Muscle of leg (tissue), 11 donors: ENCODE measurements around the gene PEAK1. TPM values are rescaled to one million over a fixed set of nuclear protein-coding genes. Genes with fewer than 3 reads are reported as not detected.

Experiments used
- DNase-seq: peaks from one replicate; pipeline ENCODE4 v3.0.0; 2013
- H3K27ac ChIP-seq: one replicate; pipeline ENCODE4 v1.5.1; 2013; ENCODE audit warnings: mild to moderate bottlenecking, low read length, control low read depth
- H3K27me3 ChIP-seq: one replicate; pipeline ENCODE4 v1.6.1; 2013; ENCODE audit warnings: low read length; ENCODE audit not compliant: control insufficient read depth, insufficient read depth
- H3K36me3 ChIP-seq: one replicate; pipeline ENCODE4 v1.6.1; 2013; ENCODE audit warnings: low read length; ENCODE audit not compliant: control insufficient read depth, insufficient read depth
- H3K4me1 ChIP-seq: one replicate; pipeline ENCODE4 v1.6.1; 2013; ENCODE audit warnings: low read length; ENCODE audit not compliant: control insufficient read depth, insufficient read depth
- H3K4me3 ChIP-seq: one replicate; pipeline ENCODE4 v1.5.1; 2013; ENCODE audit warnings: low read length, control low read depth
- H3K9me3 ChIP-seq: replicated peaks from 2 replicates; pipeline ENCODE4 v1.6.1; 2013; ENCODE audit warnings: low read depth, low read length; ENCODE audit not compliant: control insufficient read depth
- WGBS: methylation state at CpG from one replicate; pipeline ENCODE4 v1.1.5; 2013; ENCODE audit warnings: missing lambda C conversion rate; ENCODE audit not compliant: insufficient coverage; 5-methylcytosine and 5-hydroxymethylcytosine counted together
- polyA plus RNA-seq, 8 donors: library from polyadenylated mRNA; unstranded; fragments of 120-200 nt; gene quantifications; one replicate each; pipeline versions ENCODE4 v1.2.1 to v1.2.3, GENCODE V29; 2013; ENCODE audit warnings: inconsistent platforms in 1 of 8, low replicate concordance in 1 of 8; ENCODE audit not compliant: insufficient read length in 8 of 8, insufficient read depth in 1 of 8
- total RNA-seq: library from RNA; stranded (reverse); fragments of 120-200 nt; gene quantifications from one replicate; pipeline ENCODE4 v1.2.4, GENCODE V29; 2013

Gene PEAK1
- total and polyA plus RNA-seq, 9 donors = 19.9 to 43.7 (median 35.1) TPM

DNA sequence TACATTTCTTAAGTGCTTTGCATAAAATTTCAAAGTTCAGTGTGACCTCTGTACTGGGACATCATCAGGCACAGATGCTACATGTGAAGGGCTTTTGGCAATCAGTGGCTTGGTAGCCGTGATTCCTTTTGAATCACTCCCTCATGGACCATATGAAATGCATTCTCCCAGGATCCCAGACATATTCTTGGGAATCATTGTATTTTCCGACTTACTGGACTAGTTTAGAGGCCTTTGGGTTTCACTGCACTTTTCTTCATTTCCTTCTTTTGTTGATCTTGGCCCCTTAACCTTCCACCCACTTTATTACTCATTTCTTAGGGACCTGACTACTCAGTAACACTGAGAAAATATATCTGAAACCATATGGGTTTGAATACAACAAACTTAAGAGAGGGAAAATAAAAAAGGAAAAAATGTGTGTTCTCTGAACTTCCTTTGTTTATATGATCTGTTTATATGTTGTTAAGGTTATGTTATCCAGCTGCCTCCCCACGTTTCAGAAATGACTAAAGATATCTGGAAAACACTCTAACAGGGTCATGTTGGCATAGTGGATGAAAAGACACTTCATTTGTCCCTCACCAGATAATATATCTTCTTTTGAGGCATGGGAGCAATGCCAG is 35.9 kb upstream of the PEAK1 start:
- Histone ChIP-seq H3K4me3 (no peak overlapping the region), H3K4me1 (peaks cover 9% of the 10 kb centered on the region), H3K27me3 (no peaks in the 10 kb centered on the region), H3K36me3 (peaks cover 17% of the 10 kb centered on the region), H3K9me3 (no peaks in the 10 kb centered on the region), H3K27ac (peak overlapping the region; percentile 89)
- DNase-seq = peak; percentile 87
- WGBS = 17% methylated on average over 1 of the region's 3 CpGs

DNA sequence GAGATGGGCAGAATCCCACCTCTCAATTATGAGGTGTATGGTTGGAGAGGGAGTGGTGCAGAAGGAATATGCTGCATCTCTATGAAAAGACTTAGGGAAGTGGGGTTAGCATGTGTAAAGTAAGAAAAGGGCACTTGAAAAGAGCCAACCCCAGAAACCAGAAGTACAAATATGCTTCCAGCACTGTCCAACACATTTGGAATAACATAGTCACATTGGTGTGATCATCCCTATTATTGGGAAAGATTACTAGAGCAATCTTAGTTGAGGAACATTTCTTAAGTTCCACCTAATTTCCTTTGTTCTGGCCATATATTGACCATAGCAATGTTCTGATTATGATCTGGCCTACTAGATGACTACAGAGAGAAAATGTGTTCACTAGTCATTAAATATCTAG is 35.0 kb upstream of the PEAK1 start:
- no peak for DNase-seq
- H3K4me3 ChIP-seq = no peak overlapping the region
- no peaks in the 10 kb centered on the region for H3K9me3 ChIP-seq
- no peaks in the 10 kb centered on the region for H3K27me3 ChIP-seq
- peaks cover 9% of the 10 kb centered on the region for H3K4me1 ChIP-seq
- peak overlapping the region; percentile 89 for H3K27ac ChIP-seq
- H3K36me3 ChIP-seq = peaks cover 14% of the 10 kb centered on the region

DNA sequence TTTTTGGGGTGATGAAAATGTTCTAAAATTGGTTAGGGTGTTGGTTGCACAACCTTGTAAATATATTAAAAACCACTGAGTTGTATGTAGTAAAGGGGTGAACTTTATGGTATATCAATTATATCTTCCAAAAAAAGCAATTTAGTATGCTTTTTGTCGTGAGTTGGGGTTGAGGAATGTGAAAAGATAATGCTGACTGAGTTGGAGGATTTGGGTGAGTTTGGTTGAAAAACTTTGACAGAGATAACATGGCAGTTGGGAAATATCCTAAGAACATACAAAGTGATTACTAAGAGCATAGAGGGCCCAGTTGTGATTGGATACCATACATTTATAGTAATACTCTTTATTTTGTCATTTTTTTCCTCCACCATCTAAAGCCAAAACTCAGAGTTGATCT is 34.4 kb upstream of the PEAK1 start:
- Histone ChIP-seq H3K9me3 (no peaks in the 10 kb centered on the region), H3K27me3 (no peaks in the 10 kb centered on the region), H3K27ac (no peak overlapping the region), H3K36me3 (peaks cover 9% of the 10 kb centered on the region), H3K4me1 (peaks cover 9% of the 10 kb centered on the region), H3K4me3 (no peak overlapping the region)
- WGBS = no CpG with 5 or more reads among the region's 1 CpG
- DNase-seq = no peak

DNA sequence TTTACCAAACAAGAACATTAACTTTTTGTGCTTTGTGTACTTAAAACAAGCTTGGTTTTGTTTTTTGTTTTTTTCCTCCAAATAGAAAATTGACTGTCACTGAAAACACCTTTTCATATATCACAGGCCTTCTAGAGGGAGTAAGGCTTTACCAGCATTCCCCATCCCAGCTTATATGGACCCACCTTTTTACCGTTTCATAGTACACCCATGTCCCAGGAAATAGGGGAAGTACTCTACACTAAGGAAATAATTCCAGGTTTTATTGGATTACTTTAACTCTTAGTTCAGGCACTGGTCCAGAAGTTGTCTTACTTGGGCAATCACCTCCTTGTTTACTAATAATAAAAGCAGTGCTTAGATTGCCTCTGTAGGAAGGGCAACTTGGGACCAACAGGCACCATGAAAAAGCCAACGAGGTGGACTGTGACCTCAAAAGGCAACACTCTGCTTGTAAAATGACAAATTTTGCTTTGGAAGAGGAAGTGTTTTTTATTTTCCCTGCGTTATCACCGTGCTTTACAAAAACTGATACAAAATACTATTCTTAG is 27.0 kb upstream of the PEAK1 start:
- Histone ChIP-seq H3K4me1 (no peaks in the 10 kb centered on the region), H3K36me3 (peaks cover 5% of the 10 kb centered on the region), H3K4me3 (no peak overlapping the region), H3K27ac (no peak overlapping the region), H3K27me3 (no peaks in the 10 kb centered on the region), H3K9me3 (no peaks in the 10 kb centered on the region)
- no peak for DNase-seq
- WGBS = 20% methylated on average over 1 of the region's 4 CpGs

DNA sequence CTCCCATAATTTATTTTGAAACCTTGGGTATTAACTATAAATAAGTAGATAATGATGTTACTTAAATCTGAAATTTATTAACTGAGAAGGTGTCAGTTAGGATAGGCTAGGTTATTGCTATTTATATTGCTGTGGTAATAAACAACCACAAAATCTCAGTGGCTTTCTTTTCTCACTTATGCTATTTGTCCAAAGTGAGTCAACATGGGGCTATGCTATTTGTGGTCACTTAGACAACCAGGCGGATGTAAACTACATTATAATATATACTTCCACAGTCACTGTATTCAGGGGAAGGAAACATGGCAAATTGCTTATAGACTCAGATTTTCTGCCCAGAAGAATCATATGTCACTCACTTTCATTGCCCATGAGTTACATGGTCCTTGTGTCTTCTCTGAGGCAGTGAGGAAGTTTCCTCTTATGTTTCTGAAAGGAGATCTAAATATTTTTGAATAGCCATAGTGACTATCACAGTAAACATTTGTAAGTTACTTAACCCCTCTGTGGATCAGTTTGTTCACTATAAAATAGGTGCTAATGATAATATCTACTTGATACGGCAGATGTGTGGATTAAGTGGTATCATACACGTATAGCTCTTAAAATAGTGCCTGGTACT is 20.6 kb upstream of the PEAK1 start:
- DNase-seq = peak; percentile 35
- no peaks in the 10 kb centered on the region for H3K4me1 ChIP-seq
- H3K27me3 ChIP-seq = no peaks in the 10 kb centered on the region
- WGBS = no CpG with 5 or more reads among the region's 3 CpGs
- H3K36me3 ChIP-seq = peaks cover 2% of the 10 kb centered on the region
- H3K4me3 ChIP-seq = no peak overlapping the region
- no peak overlapping the region for H3K27ac ChIP-seq
- no peaks in the 10 kb centered on the region for H3K9me3 ChIP-seq

DNA sequence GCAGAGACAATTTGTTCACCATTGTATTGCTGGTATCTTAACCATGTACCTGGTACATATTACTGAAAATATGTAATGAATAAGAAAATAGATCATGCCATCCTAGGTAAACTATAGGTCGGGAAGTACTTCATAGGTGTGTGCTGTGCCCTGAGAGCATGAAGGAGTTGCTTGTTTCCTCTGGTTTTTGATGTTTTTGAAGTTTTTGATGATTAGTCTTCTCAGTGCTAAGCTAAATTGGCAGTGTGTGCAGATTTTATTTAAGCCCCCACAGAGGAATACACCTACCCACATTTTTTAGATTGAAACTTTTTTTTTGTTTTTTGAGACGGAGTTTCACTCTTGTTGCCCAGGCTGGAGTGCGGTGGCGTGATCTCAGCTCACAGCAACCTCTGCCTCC is 17.4 kb upstream of the PEAK1 start:
- Histone ChIP-seq H3K27me3 (no peaks in the 10 kb centered on the region), H3K9me3 (no peaks in the 10 kb centered on the region), H3K36me3 (peaks cover 2% of the 10 kb centered on the region), H3K27ac (no peak overlapping the region), H3K4me1 (no peaks in the 10 kb centered on the region), H3K4me3 (no peak overlapping the region)
- WGBS = 83% methylated on average over 1 of the region's 4 CpGs
- DNase-seq = no peak

DNA sequence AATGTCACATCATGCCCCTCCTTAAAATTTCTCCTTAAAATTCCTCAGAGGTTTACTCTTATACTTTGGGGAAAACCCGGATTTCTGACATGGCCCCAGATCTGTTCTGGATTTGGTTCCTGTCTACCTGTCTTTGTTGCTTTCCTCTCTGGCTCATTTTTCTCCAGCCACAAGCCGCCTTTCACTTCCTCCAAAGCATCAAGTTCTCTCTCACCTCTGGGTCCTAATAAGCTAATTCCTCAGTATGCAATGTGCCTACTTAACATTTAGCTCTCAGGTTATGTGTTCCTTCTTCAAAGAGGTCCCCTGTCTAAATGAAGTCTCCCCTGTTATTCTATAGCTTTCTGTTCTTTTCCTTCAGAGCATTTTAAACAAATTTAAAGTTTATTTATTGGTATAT is 16.9 kb upstream of the PEAK1 start:
- WGBS = 67% methylated on average over 2 of the region's 2 CpGs
- Histone ChIP-seq H3K4me3 (no peak overlapping the region), H3K36me3 (peaks cover 2% of the 10 kb centered on the region), H3K27me3 (no peaks in the 10 kb centered on the region), H3K27ac (no peak overlapping the region), H3K4me1 (no peaks in the 10 kb centered on the region), H3K9me3 (no peaks in the 10 kb centered on the region)
- no peak for DNase-seq

DNA sequence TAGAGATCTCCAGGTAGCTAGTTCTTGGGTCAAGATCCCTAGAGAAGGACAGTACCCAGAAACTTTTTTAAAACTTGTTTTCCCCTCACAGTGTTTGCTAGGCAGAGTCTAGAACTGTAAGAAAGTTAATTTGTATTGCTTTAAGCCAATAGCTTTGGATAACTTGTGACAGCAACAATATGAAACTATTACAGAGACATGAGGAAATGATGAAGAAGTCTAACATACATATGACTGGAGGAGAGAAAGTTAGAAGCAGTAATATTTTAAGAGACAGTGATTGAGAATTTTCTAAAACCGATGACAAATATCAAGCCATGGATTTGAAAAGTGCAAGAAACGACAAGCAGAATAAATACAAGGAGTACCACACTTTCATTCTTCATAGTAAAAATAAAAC is 10.7 kb upstream of the PEAK1 start:
- no CpG with 5 or more reads among the region's 2 CpGs for WGBS
- no peaks in the 10 kb centered on the region for H3K36me3 ChIP-seq
- DNase-seq = no peak
- H3K27me3 ChIP-seq = no peaks in the 10 kb centered on the region
- no peak overlapping the region for H3K4me3 ChIP-seq
- H3K9me3 ChIP-seq = no peaks in the 10 kb centered on the region
- no peaks in the 10 kb centered on the region for H3K4me1 ChIP-seq
- no peak overlapping the region for H3K27ac ChIP-seq

DNA sequence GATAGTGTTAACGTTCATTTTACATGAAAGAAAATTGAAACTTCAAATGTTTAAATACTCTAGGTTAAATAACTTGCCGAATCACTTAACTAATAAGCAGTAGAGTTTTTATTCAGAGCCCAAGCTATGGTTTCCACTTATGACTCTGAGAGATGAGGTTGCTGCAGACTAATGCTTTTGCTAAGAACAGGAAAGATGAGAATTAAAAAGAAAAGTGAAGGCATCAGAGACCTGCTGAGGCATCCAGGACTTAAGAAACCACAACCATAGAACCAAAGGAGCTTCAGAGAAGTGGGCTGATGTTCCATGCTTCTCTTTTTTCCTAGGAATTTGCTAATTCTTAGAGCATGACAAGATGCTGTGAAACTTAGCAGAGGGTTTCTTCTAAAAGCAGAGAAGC is 10.3 kb upstream of the PEAK1 start:
- Histone ChIP-seq H3K36me3 (no peaks in the 10 kb centered on the region), H3K4me3 (no peak overlapping the region), H3K4me1 (no peaks in the 10 kb centered on the region), H3K9me3 (no peaks in the 10 kb centered on the region), H3K27ac (no peak overlapping the region), H3K27me3 (no peaks in the 10 kb centered on the region)
- no peak for DNase-seq
- WGBS = no CpG with 5 or more reads among the region's 2 CpGs

DNA sequence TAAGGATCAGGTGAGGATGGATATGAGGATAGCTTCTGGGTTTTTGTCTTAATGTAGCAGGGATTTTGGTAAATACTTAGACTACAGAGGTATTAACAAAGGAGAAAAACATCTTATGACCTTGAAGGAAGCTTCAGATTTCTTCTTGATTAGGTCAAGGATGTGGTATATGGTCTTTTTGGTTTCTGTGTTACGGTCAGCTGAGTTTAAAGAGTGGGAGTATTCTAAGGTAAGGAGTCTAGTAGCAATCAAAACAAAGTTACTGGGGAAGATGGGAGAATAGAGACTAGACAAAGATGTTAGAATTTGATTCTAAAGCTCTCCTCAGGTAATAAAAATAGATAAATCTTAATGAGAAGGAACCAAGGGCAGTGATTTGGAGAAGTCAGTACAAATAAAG is 7.0 kb upstream of the PEAK1 start:
- Histone ChIP-seq H3K4me1 (no peaks in the 10 kb centered on the region), H3K9me3 (no peaks in the 10 kb centered on the region), H3K4me3 (no peak overlapping the region), H3K27me3 (no peaks in the 10 kb centered on the region), H3K27ac (no peak overlapping the region), H3K36me3 (no peaks in the 10 kb centered on the region)
- no peak for DNase-seq
- 100% methylated on average over 1 of the region's 1 CpG for WGBS
